ENCODE results near the gene SETDB1.

Gene SETDB1

GRCh38 chr1:150944856-150945255, 18.7 kb downstream of the SETDB1 start:
- DNase-seq, result no peak

- no peak for DNase-seq
These were observed 28.5 kb downstream of the SETDB1 start for GRCh38 chr1:150954708-150955107.

GRCh38 chr1:150955280-150955679, 29.1 kb downstream of the SETDB1 start:
- DNase-seq, result no peak

GRCh38 chr1:150957666-150958065, 31.5 kb downstream of the SETDB1 start:
- DNase-seq, result no peak

GRCh38 chr1:150960646-150961045, 34.5 kb downstream of the SETDB1 start:
- no peak for DNase-seq

GRCh38 chr1:150961756-150962155, 35.6 kb downstream of the SETDB1 start:
- DNase-seq, result no peak

GRCh38 chr1:150963321-150964163, 37.4 kb downstream of the SETDB1 start:
- no peak for DNase-seq

GRCh38 chr1:150964164-150964489, 38.0 kb downstream of the SETDB1 start:
- no peak for DNase-seq

- no peak for DNase-seq
These were observed 39.4 kb downstream of the SETDB1 start for GRCh38 chr1:150965605-150966004.

- DNase-seq, result no peak
These were observed 39.8 kb downstream of the SETDB1 start for GRCh38 chr1:150966011-150966410.

- DNase-seq, result no peak
These were observed 41.8 kb downstream of the SETDB1 start for GRCh38 chr1:150967936-150968335.

GRCh38 chr1:150968491-150968890, 42.3 kb downstream of the SETDB1 start:
- no peak for DNase-seq

- DNase-seq, result no peak
These were observed 43.5 kb downstream of the SETDB1 start for GRCh38 chr1:150969626-150970025.

- no peak for DNase-seq
These were observed 44.8 kb downstream of the SETDB1 start for GRCh38 chr1:150970808-150971582.

GRCh38 chr1:150971583-150972416, 45.6 kb downstream of the SETDB1 start:
- no peak for DNase-seq

- DNase-seq, result no peak
These were observed 46.3 kb downstream of the SETDB1 start for GRCh38 chr1:150972417-150972940.

- DNase-seq, result no peak
These were observed 47.2 kb downstream of the SETDB1 start for GRCh38 chr1:150973258-150973835.

- peak; percentile 27 for DNase-seq
These were observed 47.8 kb downstream of the SETDB1 start for GRCh38 chr1:150973836-150974579.

GRCh38 chr1:150974580-150975478, 48.7 kb downstream of the SETDB1 start, which contains the start of gene CERS2:
CERS2 (minus strand) TSS chr1:150974835; CDS start chr1:150969090, 5,745 bp downstream.
- DNase-seq, result peak; percentile 87

- DNase-seq, result no peak
These were observed 50.2 kb downstream of the SETDB1 start for GRCh38 chr1:150976401-150976821.

Measured in fibroblast of skin of right biceps (primary cell).